ENCODE results near the gene BICRA.
A peak's percentile ranks its signal among the peaks of the same experiment; 100 is the strongest.
"Not testable (repeated sequence)": the region's sequence is repeated elsewhere in the genome, so short reads cannot be mapped to it uniquely, and the experiment has no call there.

BICRA gene

GRCh38 chr19:47628078-47628771 is 19.3 kb downstream of the BICRA start:
- no peak for DNase-seq (ENCODE audit: low read depth)
- TF ChIP-seq, protein P1, sequence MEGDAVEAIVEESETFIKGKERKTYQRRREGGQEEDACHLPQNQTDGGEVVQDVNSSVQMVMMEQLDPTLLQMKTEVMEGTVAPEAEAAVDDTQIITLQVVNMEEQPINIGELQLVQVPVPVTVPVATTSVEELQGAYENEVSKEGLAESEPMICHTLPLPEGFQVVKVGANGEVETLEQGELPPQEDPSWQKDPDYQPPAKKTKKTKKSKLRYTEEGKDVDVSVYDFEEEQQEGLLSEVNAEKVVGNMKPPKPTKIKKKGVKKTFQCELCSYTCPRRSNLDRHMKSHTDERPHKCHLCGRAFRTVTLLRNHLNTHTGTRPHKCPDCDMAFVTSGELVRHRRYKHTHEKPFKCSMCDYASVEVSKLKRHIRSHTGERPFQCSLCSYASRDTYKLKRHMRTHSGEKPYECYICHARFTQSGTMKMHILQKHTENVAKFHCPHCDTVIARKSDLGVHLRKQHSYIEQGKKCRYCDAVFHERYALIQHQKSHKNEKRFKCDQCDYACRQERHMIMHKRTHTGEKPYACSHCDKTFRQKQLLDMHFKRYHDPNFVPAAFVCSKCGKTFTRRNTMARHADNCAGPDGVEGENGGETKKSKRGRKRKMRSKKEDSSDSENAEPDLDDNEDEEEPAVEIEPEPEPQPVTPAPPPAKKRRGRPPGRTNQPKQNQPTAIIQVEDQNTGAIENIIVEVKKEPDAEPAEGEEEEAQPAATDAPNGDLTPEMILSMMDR (conservative IDR thresholded peaks at IDR 0.05; ENCODE audit: control insufficient read depth, insufficient read depth, low read depth, low read length): no peak
- H3K4me3 ChIP-seq (ENCODE audit: control insufficient read depth, low read depth, low read length): no peak overlapping the region

GRCh38 chr19:47630594-47630993 is 21.7 kb downstream of the BICRA start:
- DNase-seq (ENCODE audit: low read depth): no peak
- TF ChIP-seq, protein P1 (conservative IDR thresholded peaks at IDR 0.05; ENCODE audit: control insufficient read depth, insufficient read depth, low read depth, low read length): no peak
- H3K4me3 ChIP-seq (ENCODE audit: control insufficient read depth, low read depth, low read length): no peak overlapping the region

DNA sequence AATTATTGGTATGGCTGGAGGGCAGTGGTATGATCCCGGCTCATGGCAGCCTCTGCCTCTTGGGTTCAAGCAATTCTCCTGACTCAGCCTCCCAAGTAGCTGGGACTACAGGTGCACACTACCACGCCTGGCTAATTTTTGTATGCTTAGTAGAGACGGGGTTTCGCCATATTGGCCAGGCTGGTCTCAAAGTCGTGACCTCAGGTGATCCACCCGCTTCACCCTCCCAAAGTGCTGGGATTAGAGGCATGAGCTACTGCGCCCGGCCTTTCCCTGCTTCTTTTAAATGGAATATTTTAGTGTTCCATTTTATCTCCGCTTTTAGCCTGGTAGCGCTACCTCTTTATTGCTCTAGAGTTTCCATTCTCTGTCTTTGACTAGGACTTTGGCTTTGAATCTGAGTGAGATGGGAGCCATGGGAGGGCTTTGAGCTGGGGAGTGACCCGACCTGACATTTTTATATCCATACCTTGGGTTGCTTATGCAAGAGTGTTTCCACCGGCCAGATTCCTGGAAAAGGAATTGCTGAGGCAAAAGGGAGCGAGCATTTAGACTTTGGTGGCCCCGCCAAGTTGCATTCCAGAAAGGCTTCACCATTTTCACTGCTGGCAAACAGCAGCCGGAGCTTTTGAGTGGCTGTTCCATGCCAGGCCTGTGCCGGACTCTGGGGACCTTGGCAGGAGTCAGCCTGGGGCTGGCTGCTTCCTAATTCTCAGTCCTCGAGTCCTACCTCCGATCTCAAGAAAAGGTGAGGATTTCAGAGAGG is 22.9 kb downstream of the BICRA start:
- H3K4me3 ChIP-seq (ENCODE audit: control insufficient read depth, low read depth, low read length): no peak overlapping the region
- DNase-seq (ENCODE audit: low read depth): no peak
- TF ChIP-seq, protein P1 (conservative IDR thresholded peaks at IDR 0.05; ENCODE audit: control insufficient read depth, insufficient read depth, low read depth, low read length): no peak

DNA sequence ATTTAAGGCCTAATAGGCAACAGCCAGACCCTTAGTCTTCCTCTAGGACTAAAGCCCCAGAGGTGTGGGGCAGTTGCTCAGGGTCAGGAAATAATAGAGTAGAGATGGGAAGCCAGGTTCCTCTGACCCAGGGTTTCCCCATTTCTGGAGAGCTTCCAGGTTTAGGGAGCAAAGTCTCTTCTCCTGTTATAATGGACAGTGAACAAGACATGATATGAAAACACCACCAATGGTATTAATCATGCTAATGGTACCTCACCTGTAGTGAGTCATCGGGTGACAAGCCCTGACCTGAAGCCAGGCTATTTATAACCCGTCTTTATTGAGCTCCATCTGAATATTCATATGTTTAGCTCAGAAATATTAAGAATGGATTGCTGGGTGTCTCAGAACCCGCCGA is 24.6 kb downstream of the BICRA start:
- no peak for DNase-seq (ENCODE audit: low read depth)
- TF ChIP-seq, protein P1 (conservative IDR thresholded peaks at IDR 0.05; ENCODE audit: control insufficient read depth, insufficient read depth, low read depth, low read length): no peak
- H3K4me3 ChIP-seq (ENCODE audit: control insufficient read depth, low read depth, low read length): no peak overlapping the region

DNA sequence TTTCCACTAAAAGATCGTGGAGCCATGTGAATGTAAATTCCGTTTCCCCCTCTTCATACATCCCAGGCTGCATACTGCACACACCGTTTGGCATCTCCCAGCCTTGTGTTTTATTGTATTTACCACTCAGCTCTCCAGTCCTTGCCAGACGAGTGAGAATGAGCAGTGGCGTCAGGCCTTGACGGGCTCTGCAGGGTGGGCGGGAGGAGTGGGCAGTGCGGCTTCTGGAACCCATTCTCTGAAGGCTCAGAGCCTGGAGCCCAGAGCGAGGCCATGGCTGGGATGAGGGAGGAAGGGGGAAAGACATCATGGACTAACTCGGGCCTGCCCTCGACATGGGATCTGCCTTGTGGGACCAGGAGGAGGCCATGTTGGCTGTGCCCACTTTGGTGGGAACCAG is 25.1 kb downstream of the BICRA start:
- no peak for DNase-seq (ENCODE audit: low read depth)
- H3K4me3 ChIP-seq (ENCODE audit: control insufficient read depth, low read depth, low read length): no peak overlapping the region
- TF ChIP-seq, protein P1 (conservative IDR thresholded peaks at IDR 0.05; ENCODE audit: control insufficient read depth, insufficient read depth, low read depth, low read length): no peak

DNA sequence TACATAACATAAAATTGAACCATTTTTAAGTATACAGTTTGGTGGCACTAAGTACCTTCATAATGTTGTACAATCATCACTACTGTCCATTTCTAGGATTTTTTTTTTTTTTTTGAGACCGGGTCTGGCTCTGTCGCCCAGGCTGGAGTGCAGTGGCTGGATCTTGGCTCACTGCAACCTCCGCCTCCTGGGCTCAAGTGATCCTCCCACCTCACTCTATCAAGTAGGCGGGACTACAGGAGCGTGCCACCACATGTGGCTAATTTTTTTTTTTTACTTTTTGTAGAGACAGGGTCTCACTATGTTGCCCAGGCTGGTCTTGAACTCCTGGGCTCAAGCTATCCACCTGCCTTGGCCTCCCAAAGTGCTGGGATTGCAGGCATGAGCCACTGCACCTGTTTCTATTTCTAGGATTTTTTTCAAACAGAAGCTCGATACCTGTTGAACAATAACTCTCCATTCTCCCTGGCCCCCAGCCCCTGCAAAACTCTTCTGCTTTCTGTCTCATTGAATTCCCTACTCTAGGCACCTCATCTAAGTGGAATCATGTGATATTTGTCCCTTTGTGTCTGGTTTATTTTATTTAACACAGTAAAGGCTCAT is 26.3 kb downstream of the BICRA start:
- not testable (repeated sequence) for DNase-seq (ENCODE audit: low read depth); H3K4me3 ChIP-seq (ENCODE audit: control insufficient read depth, low read depth, low read length)

- peak; percentile 45 for DNase-seq (ENCODE audit: low read depth)
- H3K4me3 ChIP-seq (ENCODE audit: control insufficient read depth, low read depth, low read length): no peak overlapping the region
- TF ChIP-seq, protein P1 (conservative IDR thresholded peaks at IDR 0.05; ENCODE audit: control insufficient read depth, insufficient read depth, low read depth, low read length): no peak
These were observed 28.6 kb downstream of the BICRA start for GRCh38 chr19:47637550-47637949.
